Cortex of kidney (tissue), 1 donor: Measurements from ENCODE around the gene PLCL1.
"Not testable (repeated sequence)": the region's sequence is repeated elsewhere in the genome, so short reads cannot be mapped to it uniquely, and the experiment has no call there.

Experiments
- DNase-seq: peaks from one replicate; lab custom pipeline; 2025; lab: John Stamatoyannopoulos, UW

PLCL1 gene

DNA sequence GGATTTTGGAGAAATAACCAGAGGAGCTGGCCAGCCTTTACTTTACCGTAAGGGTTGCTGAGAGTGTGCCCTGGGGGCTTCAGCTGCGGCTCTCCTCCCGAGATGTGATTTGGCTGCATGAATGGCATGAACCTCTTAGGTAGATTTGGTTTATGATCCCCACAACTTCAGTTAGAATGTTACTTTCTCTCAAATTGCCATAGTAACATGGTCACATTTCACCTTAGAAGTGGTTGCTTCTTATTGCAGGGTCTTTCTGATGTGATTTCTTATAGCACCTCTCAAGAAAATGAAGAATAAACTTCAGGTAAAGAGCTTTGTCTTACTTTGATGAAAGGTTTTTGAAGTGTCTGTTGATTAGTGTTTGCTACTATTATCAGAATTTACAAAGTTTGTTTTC, 5.6 kb downstream of the PLCL1 start:
- DNase-seq, result no peak

DNA sequence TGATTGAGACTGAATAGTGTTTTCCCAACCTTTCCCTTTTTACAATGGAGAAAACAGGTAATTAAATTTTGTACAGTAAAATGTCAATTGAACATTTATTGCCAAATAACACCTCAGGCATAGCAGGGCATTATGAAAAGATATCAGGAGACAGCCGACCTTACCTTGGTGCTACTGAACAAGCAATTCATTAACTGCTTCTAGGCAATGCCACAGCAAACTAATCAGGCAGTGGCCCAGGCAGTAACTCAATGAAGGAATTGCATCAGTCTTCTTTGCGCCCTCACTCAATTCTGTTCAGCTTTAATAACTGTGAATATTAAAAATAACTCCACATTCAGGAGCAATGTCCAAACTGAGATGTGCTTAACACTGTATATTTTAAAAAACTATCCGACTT, 6.1 kb downstream of the PLCL1 start:
- no peak for DNase-seq

DNA sequence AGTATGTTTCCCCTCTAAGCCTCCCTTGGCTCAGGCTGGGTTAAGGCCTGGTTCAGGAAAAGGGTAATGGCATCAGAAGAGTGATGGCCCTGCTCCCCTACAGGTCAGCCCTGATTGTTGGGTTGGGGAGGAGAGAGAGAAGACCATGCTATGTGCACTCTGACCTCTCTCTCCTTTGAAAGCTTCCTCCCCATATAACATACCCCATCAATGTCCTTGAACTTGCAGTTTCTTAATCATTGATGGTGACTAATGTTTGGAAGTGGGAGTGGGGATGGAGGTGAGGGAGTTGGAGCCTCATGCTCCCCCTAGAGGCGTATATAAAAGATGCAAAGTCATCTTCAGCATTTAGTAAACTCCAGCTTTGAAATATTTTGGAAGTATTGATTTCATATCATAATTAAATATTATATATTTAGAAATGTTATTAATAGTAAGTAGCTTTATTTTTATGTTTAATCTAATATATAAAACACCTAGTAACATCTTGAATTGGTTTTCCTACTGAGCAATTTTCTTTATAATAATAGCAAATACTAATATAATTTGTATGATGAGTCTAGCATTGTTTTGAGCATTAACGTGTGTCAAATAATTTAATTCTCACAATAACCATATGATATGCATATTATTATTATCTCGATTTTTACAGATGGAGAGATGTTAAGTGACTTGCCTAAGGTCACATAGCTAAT, 8.8 kb downstream of the PLCL1 start:
- no peak for DNase-seq

- DNase-seq, result no peak
These were observed 10.1 kb downstream of the PLCL1 start for GRCh38 chr2:197814526-197814925.

- no peak for DNase-seq
These were observed 17.3 kb downstream of the PLCL1 start for GRCh38 chr2:197821550-197822289.

DNA sequence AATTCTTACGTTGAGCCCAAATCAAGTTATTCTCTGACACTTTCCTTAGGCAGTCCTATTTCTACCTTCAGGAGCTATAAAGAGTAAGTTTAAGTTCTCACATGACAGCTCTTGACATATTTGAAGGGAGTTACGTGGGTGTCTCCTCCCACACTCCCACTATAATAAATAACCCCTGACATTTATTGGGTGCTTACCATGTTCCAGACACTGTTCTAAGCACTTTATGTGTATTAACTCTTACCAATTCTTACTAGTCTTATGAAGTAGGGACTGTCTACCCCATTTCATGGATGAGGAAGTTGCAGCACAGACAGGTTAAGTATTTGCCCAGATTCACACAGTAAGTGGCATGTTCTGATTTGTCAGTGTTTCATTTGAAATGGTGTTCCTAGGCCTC, 17.9 kb downstream of the PLCL1 start:
- DNase-seq, result no peak

DNA sequence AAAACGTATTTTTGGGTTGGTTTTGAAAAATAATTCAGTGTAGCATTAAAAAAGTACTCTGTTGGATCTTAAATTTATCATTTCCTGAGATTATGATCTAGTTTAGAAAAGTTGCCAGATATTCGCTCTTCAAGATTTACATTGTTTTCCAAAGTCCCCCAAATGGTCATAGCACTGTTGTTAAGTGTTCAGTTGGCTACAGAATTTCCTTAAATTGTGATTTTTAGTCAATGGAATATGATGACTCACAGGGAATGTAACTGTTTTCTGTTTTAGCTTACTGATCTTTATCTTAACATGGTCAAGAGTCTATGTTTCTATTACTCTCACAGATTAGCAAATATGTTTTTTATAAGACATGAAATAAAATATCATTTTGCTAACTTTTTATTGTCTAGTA, 23.2 kb downstream of the PLCL1 start:
- no peak for DNase-seq

GRCh38 chr2:197828464-197829135, 24.2 kb downstream of the PLCL1 start:
- DNase-seq, result no peak

- DNase-seq, result not testable (repeated sequence)
These were observed 30.4 kb downstream of the PLCL1 start for GRCh38 chr2:197834771-197835170.

GRCh38 chr2:197835293-197835692, 30.9 kb downstream of the PLCL1 start:
- DNase-seq, result no peak

- no peak for DNase-seq
These were observed 33.6 kb downstream of the PLCL1 start for GRCh38 chr2:197838036-197838435.

GRCh38 chr2:197838579-197838978, 34.2 kb downstream of the PLCL1 start:
- no peak for DNase-seq

- DNase-seq, result no peak
These were observed 34.9 kb downstream of the PLCL1 start for GRCh38 chr2:197839327-197839726.

- DNase-seq, result no peak
These were observed 35.5 kb downstream of the PLCL1 start for GRCh38 chr2:197839856-197840255.

DNA sequence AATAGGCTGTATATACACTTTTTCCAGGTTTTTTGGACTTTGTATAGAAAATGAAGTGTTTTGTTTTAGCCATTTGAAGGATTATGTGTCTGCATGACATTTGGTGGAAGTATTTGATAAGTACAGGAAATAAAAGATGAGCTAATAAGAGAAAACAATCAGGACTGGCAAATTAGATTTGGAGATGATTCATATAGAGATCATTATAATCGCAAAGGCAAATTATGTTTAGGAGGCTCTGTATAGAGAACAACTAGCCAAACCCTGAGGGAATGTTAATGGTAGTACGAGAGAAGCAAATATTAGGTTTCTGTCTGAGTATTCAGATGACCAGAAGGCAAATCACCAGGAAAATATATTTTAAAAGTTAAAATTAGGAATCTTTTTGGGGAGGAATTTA, 41.7 kb downstream of the PLCL1 start:
- DNase-seq, result no peak

- DNase-seq, result no peak
These were observed 42.4 kb downstream of the PLCL1 start for GRCh38 chr2:197846777-197847176.

GRCh38 chr2:197847651-197848401, 43.4 kb downstream of the PLCL1 start:
- DNase-seq, result no peak

DNA sequence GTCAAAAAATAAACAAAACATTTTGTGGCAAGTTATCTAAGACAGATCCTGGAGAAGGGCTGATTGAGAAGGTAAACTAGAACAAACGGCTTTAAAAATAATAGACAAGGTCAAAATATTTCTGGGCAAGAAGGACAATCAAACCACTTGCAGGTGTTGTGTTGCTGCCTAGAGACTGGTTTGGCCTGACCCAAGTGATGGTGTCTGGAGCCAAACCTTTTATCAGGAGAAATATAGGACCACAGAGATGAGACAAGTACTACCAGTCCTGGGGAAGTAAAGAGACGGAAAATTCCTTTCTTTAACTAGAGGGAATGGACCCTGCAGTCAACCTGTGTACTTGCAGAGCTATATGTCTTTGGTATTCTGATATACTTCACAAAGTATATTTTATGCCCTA, 44.2 kb downstream of the PLCL1 start:
- DNase-seq, result no peak

DNA sequence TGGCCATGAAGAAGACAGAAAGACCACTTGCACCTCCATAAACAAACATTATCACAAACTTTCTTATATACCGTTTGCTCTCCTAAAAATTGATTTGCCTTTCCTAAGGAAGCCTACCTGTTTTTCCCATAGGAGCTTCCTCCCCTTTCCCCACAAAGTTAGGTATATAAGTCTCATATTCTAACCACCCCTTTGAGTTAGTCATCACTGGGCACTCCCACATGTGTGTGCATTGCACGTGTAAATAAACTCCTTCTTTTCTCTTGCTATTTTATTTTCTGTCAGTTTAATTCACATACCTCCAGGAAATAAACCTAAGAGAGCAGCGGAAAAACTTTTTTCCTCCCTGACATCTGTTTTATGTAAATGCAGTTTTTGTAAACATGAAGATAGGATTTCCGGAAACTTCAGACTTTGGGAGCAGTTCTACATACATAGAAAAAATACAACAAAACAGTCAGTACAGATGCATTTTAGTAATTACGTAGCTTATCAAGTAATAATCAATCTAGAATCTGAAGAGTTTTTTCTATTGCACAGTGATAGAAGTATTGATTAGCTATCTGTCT, 46.6 kb downstream of the PLCL1 start:
- DNase-seq, result no peak

GRCh38 chr2:197851451-197851850, 47.1 kb downstream of the PLCL1 start:
- no peak for DNase-seq

DNA sequence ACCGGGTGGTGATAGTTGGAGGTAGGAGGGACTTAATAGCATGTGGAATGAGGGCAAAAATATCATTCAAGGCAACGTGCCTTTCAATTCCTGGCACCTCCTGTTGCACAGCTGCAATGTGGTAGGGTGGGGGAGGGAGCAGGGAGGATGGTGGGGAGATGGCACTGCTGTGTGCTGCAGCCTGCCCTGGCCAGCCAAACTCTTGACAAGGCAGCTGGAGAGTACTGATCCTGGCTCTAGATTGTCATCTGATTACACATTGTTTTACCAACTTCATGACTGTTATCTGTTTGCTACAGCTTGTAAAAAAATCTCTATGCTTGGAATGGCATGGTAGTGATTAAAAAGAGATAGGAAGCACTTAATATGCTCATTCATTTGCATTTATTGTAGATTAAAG, 47.7 kb downstream of the PLCL1 start:
- DNase-seq, result no peak

GRCh38 chr2:197853549-197853948, 49.2 kb downstream of the PLCL1 start:
- no peak for DNase-seq
